NCI-H2171 treated with DMSO at 0.1 percent for 48 hours (cell line): ENCODE data around the gene LRBA.
"Not testable (repeated sequence)": the region's sequence is repeated elsewhere in the genome, so short reads cannot be mapped to it uniquely, and the experiment has no call there.

Experiments used
- DNase-seq: peaks from one replicate; lab custom pipeline; 2025; lab: John Stamatoyannopoulos, UW

Gene LRBA

DNA sequence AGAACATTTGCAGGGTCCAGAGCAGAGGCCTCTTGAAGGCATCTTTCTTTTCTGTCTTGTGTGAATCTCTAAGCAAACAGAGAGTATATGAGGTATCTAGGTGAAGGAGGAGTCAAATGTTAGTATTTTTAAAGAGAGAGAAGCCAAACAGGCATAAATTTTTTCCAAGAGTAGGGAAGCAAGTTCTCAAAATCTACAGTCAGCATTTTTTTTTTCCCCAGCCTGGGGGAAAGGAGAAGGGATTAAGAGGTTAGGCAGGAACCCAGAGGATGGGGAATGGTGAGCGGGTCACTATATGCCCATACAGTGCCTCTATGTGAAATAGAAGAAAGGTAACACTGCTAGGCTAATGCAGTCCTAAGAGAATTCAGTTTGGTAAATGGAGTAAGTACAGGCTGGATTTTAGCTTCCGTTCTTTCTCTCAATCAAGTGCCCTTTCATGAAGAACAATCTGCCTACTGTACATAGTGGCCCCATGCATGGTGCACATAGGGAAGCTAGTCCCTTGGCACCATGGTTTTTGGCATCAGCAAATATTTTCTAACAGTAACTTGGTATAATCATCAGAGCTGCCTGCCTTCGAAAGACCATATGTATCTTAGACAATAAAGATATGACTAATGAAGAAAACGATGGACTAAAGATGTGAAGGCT, 596.2 kb downstream of the LRBA start:
- DNase-seq: no peak

DNA sequence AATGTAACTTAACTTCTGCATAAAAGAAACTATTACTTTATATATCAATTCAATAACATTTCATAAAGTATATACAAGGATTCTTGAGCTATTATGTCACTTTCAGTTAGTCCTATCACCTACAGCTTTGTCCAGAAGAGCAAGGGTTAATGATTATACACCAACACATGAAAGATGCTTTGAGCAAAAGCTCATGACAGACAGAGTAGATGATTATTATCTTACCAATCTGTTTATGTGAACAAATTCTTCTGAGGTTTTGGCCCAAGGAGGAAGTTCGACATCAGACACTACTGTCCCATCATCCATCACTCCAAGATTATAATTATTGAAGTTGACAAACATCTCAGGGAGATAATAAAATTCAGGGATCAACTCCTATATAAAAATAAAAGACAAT, 599.9 kb downstream of the LRBA start:
- no peak for DNase-seq

DNA sequence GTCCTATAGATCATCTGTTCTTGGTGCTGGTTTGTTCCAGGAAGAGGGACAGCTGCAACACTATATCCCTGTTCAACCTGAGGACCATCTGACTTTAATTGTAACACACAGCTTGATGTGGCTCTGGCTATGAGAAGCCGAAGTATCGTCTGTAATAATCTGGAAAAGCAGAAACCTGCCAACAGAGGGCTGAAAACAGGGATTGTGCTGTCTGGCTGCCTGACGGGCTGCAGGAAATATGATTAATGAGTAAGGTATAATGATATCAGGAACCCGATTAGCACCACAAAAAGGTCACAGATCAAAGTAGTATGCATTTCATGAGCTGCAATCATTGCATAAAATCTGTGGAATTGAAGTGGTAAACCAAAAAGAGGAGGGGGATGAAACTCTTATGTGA, 603.6 kb downstream of the LRBA start:
- DNase-seq: peak; percentile 26

DNA sequence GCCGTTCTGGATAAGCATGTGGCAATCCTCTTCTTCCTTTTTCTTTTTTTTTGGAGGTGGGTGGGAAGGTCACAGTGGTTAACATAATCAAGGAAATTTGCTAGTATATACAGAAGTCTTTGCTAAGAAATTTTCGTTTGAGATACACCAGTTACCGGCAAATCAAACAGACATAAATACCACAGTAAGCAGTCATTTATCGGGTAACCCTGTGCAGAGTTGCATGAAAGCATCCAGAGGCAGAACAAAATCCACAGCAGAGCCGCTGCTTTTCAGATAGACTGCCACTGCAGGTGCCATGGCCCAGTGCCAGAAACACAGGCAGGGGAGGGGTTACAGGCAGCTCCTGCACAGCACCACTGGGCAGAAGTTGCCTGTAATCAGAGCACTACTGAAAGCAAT, 612.2 kb downstream of the LRBA start:
- DNase-seq: peak; percentile 80

DNA sequence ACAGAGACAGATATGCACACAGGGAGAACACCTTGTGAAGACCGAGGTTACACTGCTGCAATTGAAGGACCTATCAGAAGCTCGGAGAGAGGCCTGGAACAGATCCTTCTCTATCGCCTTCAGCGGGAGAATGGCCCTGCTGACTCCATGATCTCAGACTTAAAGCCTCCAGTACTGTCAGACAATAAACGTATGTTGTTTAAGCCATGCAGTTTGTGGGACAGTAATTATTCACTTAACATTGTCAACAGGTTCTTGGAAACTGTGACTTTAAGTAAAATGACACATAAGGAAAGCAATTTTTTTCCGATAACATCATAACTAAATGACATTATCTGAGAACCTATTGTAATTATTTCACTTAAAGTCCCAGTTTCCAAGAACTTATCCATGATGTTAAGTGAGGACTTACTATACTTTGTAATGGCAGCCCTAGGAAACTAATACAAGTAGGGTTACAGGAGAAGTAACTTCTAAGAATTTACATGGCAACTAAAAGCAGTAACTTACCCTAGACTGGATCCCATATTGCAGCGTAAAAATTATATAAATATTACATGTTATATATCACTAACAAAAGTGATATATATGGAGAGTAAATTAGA, 613.9 kb downstream of the LRBA start:
- DNase-seq: no peak

GRCh38 chr4:150395872-150396271, 619.2 kb downstream of the LRBA start:
- no peak for DNase-seq

DNA sequence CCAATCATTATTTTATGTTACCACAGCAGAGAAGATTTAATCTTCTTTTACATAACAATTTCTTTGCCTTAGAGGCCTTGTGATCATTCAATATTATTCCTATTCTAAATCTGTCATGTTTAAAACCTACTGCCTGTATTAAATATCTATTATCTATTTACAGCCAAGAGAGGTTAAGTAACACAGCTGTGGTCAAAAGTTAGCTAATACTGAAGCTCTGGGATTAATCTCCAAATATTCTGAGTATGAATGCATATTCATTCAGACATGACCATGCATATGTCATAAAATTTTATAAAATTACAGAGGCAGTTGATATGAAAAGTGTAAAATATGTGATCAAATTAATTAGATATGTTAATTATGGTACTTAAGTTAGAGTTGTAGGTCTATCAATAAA, 621.0 kb downstream of the LRBA start:
- DNase-seq: no peak

DNA sequence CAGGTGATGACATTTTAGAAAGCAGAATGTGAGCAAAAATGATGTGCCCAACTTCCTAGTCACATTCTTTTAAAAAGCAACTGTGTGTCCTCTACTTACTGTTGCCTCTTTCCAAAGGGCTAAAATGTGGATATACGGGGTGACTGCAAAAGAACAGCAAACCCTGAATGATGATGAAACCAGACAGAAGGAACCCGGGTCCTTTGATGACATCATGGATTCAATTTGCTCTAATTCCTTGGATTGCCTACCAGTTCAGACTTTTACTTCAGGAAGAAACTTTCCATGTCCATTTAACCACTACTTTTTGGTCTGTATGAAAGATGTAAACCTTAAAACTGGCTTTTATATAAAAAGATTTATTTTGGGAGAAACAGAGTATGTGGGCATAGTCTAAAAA, 624.0 kb downstream of the LRBA start:
- no peak for DNase-seq

- no peak for DNase-seq
Observed at GRCh38 chr4:150390531-150390910, 624.6 kb downstream of the LRBA start.

DNA sequence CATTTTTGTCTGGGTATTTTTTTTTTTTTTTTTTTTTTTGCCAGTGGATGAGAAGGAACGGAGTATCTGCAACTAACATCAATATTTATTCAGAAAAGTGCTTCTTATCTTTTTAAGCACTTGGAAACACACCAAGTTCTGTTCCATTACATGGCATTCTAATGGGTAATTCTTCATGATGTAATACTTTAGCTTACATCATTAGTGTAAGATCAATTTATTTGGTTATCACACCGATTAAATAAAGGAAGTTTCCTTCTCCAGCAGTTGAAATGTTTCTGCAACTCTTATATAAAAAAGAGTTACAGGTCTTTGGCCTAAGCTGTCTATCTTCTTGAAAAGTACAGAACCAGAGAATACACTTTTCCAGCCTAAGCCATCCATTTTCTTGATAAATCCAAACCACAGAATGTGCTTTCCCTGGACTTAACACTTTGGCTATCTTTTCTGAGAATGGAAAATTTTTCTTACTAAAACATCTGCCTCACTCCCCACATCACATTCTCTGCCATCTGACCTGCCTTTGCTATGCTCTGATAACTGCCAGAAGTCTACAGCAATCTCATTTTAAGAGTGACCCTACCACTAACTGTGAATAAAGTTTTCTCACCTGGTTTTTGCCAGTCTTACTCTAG, 625.1 kb downstream of the LRBA start:
- no peak for DNase-seq

DNA sequence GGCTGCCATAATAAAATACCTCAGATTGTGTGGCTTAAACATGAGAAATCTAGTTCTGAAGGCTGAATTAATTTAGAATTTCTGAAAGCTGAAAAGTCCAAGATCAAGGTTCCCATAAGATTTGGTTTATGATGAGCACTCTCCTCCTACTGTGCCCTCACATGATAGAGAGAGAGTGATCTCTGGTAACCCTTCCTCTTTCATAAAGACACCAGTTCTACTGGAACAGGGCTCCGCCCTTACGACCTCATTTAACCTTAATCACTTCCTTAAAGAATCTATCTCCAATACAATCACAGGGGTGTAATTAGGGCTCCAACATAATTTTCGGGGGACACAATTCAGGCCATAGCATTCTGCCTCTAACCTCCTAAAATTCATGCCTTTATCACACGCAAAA, 627.1 kb downstream of the LRBA start:
- DNase-seq: no peak

DNA sequence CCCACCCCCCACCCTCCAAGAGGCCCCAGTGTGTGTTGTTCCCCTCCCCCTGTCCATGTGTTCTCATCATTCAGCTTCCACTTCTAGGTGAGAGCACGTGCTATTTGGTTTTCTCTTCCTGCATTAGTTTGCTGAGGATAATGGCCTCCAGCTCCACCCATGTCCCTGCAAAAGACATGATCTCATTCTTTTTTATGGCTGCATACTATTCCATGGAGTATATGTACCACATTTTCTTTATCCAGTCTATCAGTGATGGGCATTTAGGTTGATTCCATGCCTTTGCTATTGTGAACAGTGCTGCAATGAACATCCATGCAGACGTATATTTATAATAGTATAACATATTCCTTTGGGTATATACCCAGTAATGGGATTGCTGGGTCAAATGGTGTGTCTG, 628.7 kb downstream of the LRBA start:
- DNase-seq: not testable (repeated sequence)

DNA sequence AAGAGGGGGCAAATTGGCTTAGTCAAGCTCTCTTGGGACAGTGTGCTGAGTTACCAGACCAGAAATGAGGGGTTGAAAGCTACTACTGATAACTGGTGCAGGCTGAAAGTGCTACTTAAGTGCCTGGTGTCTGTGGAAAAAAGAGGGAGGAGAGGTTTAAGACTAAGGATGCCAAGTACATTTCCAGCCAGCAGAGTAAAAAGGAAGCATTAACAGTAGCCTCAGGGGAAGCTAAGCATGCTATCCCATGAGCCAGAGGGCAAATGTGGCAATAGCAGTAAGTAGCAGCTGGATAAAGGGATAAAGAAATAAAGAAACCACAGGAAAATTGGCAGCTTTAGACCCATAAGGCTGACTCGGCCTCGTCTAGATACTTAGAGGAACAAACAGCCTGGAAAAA, 629.5 kb downstream of the LRBA start:
- DNase-seq: peak; percentile 46

DNA sequence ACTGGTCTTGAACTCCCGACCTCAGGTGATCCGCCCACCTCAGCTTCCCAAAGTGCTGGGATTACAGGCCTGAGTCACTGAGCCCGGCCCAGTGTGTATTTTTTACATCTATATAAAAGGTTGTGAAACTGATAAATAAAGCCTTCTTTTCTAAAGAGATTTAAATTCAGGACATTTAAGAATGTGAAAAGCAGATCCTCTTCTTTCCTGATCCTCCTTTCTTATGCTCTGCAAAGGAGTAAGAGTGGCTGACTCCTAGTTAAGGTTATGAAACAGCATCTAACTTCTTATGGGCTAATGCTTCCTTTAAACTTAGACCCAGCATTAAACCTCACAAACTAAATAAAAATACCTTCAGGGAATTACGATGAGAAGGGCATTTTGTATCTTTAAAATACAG, 630.8 kb downstream of the LRBA start:
- DNase-seq: no peak

- DNase-seq: no peak
Observed at GRCh38 chr4:150382028-150382427, 633.1 kb downstream of the LRBA start.

DNA sequence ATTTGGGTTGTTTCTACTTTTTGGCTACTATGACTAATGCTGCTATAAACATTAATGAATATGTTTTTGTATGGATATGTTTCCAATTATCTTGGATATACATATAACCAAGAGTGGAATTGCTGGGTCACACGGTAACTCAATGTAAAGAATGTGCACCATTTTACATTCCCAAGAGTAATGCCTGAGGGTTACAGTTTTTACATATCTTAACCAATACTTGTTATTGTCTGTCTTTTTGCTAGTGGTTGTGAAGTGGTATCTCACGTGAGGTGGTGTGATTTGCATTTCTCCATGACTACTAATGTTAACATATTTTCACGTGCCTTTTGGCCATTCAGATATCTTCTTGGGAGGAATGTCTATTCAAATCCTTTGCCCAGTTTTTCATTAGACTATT, 633.5 kb downstream of the LRBA start:
- DNase-seq: no peak

DNA sequence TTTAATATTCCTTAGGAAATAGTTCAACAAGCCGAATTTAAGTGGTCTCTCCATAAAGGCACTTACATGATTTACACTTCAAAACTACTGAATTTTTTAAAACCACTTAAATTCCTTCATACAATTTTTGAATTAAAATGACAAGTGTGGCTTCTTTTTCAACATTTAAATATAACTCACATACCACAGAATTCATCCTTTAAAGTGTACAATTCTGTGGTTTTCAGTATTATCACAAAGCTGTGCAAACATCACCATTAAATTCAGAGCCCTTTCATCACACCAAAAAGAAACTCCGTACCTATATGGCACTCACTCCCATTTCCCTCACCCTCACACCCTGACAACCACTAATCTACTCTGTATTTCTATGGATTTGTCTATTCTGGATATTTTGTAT, 634.0 kb downstream of the LRBA start:
- DNase-seq: no peak

GRCh38 chr4:150379454-150379853, 635.6 kb downstream of the LRBA start:
- no peak for DNase-seq

GRCh38 chr4:150375025-150375424, 640.1 kb downstream of the LRBA start:
- DNase-seq: no peak

DNA sequence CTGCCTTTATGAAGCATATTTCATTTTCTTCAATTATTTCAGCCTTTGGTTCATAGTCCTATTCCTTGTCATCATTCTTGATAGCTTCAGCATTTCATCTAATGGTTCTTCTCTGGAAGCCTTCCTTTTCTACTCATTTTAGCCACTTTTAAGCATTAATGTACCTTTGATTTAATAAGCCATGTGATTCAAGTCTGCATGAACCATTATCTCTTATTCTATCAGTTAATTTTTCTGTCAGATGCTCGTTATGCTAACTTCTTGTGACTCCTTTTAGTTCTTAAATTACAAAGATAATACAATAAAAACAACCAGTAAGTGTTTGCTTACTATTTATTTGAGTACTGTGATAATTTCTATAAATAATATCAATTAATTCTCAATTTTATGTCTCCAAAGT, 643.2 kb downstream of the LRBA start:
- no peak for DNase-seq

GRCh38 chr4:150369434-150370380, 645.4 kb downstream of the LRBA start:
- no peak for DNase-seq

DNA sequence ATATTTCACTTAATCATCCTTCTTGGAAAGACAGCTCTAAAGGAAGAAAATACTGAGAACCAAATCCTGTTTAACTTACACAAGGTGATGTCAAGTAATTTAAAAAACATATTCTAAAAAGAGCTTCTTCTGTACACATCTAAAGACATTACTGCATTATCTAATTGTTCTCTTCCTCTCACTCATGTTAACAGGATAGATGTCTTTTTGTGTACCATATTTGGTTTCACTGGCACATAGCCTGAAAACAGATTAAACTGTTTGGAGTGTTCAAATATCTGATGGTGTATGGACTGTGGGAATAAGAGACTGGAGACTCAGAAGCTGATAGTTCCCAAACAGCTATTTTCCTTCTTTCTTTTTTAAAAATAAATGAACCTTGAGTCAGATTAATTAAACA, 646.4 kb downstream of the LRBA start:
- DNase-seq: peak; percentile 51

- no peak for DNase-seq
Observed at GRCh38 chr4:150367326-150367725, 647.8 kb downstream of the LRBA start.
